Activated CD4-positive, alpha-beta T cell treated with anti-CD3 and anti-CD28 coated beads for 36 hours (primary cell): ENCODE results near the gene HDAC3. TPM values are rescaled to one million over a fixed set of nuclear protein-coding genes. Genes with fewer than 3 reads are reported as not detected.

Source experiments
- ATAC-seq: fragments of 200-7000 bp; cut with Tn5 transposase; one replicate; pipeline ENCODE4 v1.10.0; 2021; ENCODE audit warnings: mild to moderate bottlenecking, moderate library complexity
- CTCF ChIA-PET: fragments of 350-600 bp; sonication (Branson Sonifier 250); formaldehyde crosslinking; loops from one replicate; lab custom pipeline; 2021; ENCODE audit warnings: antibody characterized with exemption; lab: Charles Lee
- POLR2A ChIA-PET: fragments of 350-600 bp; sonication (Branson Sonifier 250); formaldehyde crosslinking; loops from one replicate; lab custom pipeline; 2021; ENCODE audit warnings: antibody characterized with exemption, inconsistent platforms; lab: Charles Lee
- DNase-seq: peaks from one replicate; pipeline ENCODE4 v3.0.0-alpha.2; 2020
- H3K27ac Mint-ChIP-seq: one replicate; pipeline ENCODE4 v1.8.0; 2021; ENCODE audit warnings: mixed read lengths
- H3K27me3 Mint-ChIP-seq: one replicate; pipeline ENCODE4 v1.8.0; 2021; ENCODE audit warnings: mixed read lengths
- H3K36me3 Mint-ChIP-seq: one replicate; pipeline ENCODE4 v1.8.0; 2021; ENCODE audit warnings: low read depth, mixed read lengths
- H3K4me1 Mint-ChIP-seq: one replicate; pipeline ENCODE4 v1.8.0; 2021; ENCODE audit warnings: mixed read lengths
- H3K4me3 Mint-ChIP-seq: one replicate; pipeline ENCODE4 v1.8.0; 2021; ENCODE audit warnings: mild to moderate bottlenecking, moderate library complexity, mixed read lengths
- H3K9me3 Mint-ChIP-seq: one replicate; pipeline ENCODE4 v1.8.0; 2021; ENCODE audit warnings: low read depth, mixed read lengths
- intact Hi-C, 2 experiments: fragments of 100-400 bp; cut with DNase I in 1 of 2; cut with micrococcal nuclease in 1 of 2; formaldehyde crosslinking; loops; one replicate each; pipeline versions ENCODE4 v1.14.2 to v1.15.1; 2022 to 2024; cut with DNase I, micrococcal nuclease
- total RNA-seq, 2 experiments: library from RNA; stranded (reverse); gene quantifications; one replicate each; pipeline ENCODE4 v1.2.3, GENCODE V29; 2021

HDAC3 gene
- total RNA-seq, 2 experiments from 2014 or later = 85.9 to 88.6 TPM

- ChIA-PET CTCF (interaction anchor here (1.1 to 1.4 kb wide), 2 partner anchors 94 to 303 kb away, joined by 3 read pairs; no protein-coding TSS in a partner anchor), POLR2A (no interaction called here)
- DNase-seq (no peak), ATAC-seq (no peak)
- no peak overlapping the region for H3K4me3 Mint-ChIP-seq
- H3K9me3 Mint-ChIP-seq = no peaks in the 10 kb centered on the region
- no peak overlapping the region for H3K27ac Mint-ChIP-seq
- intact Hi-C loops = no loop called here
- no peaks in the 10 kb centered on the region for H3K36me3 Mint-ChIP-seq
- H3K27me3 Mint-ChIP-seq = no peaks in the 10 kb centered on the region
- H3K4me1 Mint-ChIP-seq = no peaks in the 10 kb centered on the region
Measured at GRCh38 chr5:141657404-141657803, 20.8 kb upstream of the HDAC3 start.

- Mint-ChIP-seq H3K4me1 (peaks cover 9% of the 10 kb centered on the region), H3K36me3 (no peaks in the 10 kb centered on the region), H3K4me3 (no peak overlapping the region), H3K9me3 (no peaks in the 10 kb centered on the region), H3K27me3 (no peaks in the 10 kb centered on the region), H3K27ac (no peak overlapping the region)
- DNase-seq (no peak), ATAC-seq (no peak)
- POLR2A ChIA-PET = no interaction called here
- CTCF ChIA-PET = interaction anchor here (0.7 to 1.4 kb wide), 3 partner anchors 22 to 304 kb away, joined by 3 read pairs; no protein-coding TSS in a partner anchor
- intact Hi-C loops = no loop called here
Measured at GRCh38 chr5:141656396-141656795, 19.7 kb upstream of the HDAC3 start.

GRCh38 chr5:141655020-141655419, 18.4 kb upstream of the HDAC3 start:
- intact Hi-C loops = no loop called here
- POLR2A ChIA-PET = no interaction called here

DNA sequence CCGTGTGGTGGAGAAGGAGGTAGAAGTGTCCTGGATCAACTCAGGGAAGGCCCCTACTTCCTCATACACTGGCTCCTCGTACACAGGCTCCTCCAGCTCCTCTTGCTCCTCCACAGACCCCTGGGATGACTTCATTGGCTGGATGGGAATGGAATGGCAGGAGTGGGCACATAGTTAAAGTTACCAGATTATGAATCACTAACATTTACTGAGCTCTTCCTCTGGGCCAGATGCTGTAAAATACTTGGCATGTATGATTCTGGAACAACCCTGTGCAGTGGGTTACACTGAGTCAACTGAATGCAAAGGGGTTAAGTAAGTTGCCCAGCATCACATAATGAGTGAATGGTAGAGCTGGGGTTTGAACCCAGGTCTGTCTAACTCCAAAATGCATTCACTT, 17.6 kb upstream of the HDAC3 start:
- H3K36me3 Mint-ChIP-seq = no peaks in the 10 kb centered on the region
- no peaks in the 10 kb centered on the region for H3K9me3 Mint-ChIP-seq
- ChIA-PET CTCF (interaction anchor here (0.6 to 1.8 kb wide), 5 partner anchors 10 to 150 kb away, joined by 3 to 5 read pairs (median 4); no protein-coding TSS in a partner anchor), POLR2A (no interaction called here)
- DNase-seq (no peak), ATAC-seq (no peak)
- no peak overlapping the region for H3K27ac Mint-ChIP-seq
- no peaks in the 10 kb centered on the region for H3K27me3 Mint-ChIP-seq
- intact Hi-C loops = no loop called here
- H3K4me3 Mint-ChIP-seq = no peak overlapping the region
- H3K4me1 Mint-ChIP-seq = peaks cover 20% of the 10 kb centered on the region

More at GRCh38 chr5:141655020-141655419, 18.4 kb upstream of the HDAC3 start:
- Mint-ChIP-seq H3K27me3 (no peaks in the 10 kb centered on the region), H3K27ac (no peak overlapping the region), H3K4me3 (no peak overlapping the region), H3K9me3 (no peaks in the 10 kb centered on the region), H3K36me3 (no peaks in the 10 kb centered on the region), H3K4me1 (peaks cover 16% of the 10 kb centered on the region)
- DNase-seq (no peak), ATAC-seq (no peak)
- CTCF ChIA-PET = interaction anchor here (0.8 to 1.8 kb wide), 2 partner anchors 10 to 150 kb away, joined by 3 to 5 read pairs; no protein-coding TSS in a partner anchor

- POLR2A ChIA-PET = interaction anchor here (1.7 kb wide), 1 partner anchor 15 kb away, joined by 12 read pairs; the partner anchor contains the start of genes HDAC3 and RELL2
- Mint-ChIP-seq H3K4me3 (peak overlapping the region; percentile 84), H3K9me3 (no peaks in the 10 kb centered on the region), H3K27me3 (no peaks in the 10 kb centered on the region), H3K27ac (peak overlapping the region; percentile 52), H3K4me1 (peaks cover 20% of the 10 kb centered on the region), H3K36me3 (no peaks in the 10 kb centered on the region)
- CTCF ChIA-PET = interaction anchor here (0.8 to 2.7 kb wide), 8 partner anchors 9 to 317 kb away, joined by 3 to 10 read pairs (median 6); partner anchors contain the start of genes PCDH12 and RNF14
- ATAC-seq (no peak), DNase-seq (no peak)
- intact Hi-C loops = loop anchor here (1.0 kb wide), 7 partner anchors 13 to 318 kb away; partner anchors contain the start of genes HDAC3 (in 1 of the 2), RELL2 (in 1 of the 2) and RNF14 (in 1 of the 2)
Measured at GRCh38 chr5:141651728-141652105, 15.1 kb upstream of the HDAC3 start.

- peak; percentile 95 for ATAC-seq
- ChIA-PET CTCF (interaction anchor here (0.6 to 2.7 kb wide), 12 partner anchors 9 to 318 kb away, joined by 3 to 10 read pairs (median 4); partner anchors contain the start of genes PCDH12 and RNF14), POLR2A (interaction anchor here (1.0 to 1.7 kb wide), 2 partner anchors 9 to 15 kb away, joined by 4 to 12 read pairs; partner anchors contain the start of genes HDAC3 and RELL2)
- Mint-ChIP-seq H3K27me3 (no peaks in the 10 kb centered on the region), H3K4me3 (peak within 1 kb of the TSS; percentile 84), H3K9me3 (no peaks in the 10 kb centered on the region), H3K27ac (peak within 1 kb of the TSS; percentile 94), H3K36me3 (no peaks in the 10 kb centered on the region), H3K4me1 (peaks cover 20% of the 10 kb centered on the region)
- intact Hi-C loops = loop anchor here (1.0 kb wide), 7 partner anchors 13 to 318 kb away; partner anchors contain the start of genes HDAC3 (in 1 of the 2), RELL2 (in 1 of the 2) and RNF14 (in 1 of the 2)
- DNase-seq = peak; percentile 91
Measured at GRCh38 chr5:141650851-141651727, 14.4 kb upstream of the HDAC3 start, which contains the start of gene FCHSD1. Gene FCHSD1, minus strand, starts transcription at chr5:141651418. Its CDS starts 50 bp downstream, at chr5:141651368.

DNA sequence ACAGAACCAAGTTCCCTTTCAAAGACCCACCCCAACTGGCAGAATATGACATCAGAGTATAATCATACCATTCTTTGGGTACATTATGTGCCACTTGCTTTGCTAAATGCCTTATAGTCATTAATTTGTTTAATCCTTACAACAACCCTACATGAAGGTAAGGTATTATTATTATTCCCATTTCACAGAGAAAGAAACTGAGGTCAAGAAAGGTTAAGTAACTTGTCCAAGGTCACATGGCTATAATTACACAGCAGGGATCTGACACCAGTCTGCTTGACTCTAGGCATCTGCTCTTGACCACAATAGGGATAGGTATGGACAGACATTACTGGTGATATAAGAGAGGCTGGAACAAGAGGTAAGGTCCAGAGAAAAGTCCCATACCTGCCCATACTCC, 13.3 kb upstream of the HDAC3 start:
- CTCF ChIA-PET = interaction anchor here (1.2 to 2.8 kb wide), 3 partner anchors 12 to 42 kb away, joined by 4 to 14 read pairs (median 10); partner anchors contain the start of genes HDAC3 and RELL2
- no peak overlapping the region for H3K27ac Mint-ChIP-seq
- peak overlapping the region; percentile 84 for H3K4me3 Mint-ChIP-seq
- ATAC-seq = no peak
- peaks cover 2% of the 10 kb centered on the region for H3K36me3 Mint-ChIP-seq
- POLR2A ChIA-PET = no interaction called here
- intact Hi-C loops = no loop called here
- H3K4me1 Mint-ChIP-seq = peaks cover 20% of the 10 kb centered on the region
- no peaks in the 10 kb centered on the region for H3K27me3 Mint-ChIP-seq
- H3K9me3 Mint-ChIP-seq = no peaks in the 10 kb centered on the region
- no peak for DNase-seq

DNA sequence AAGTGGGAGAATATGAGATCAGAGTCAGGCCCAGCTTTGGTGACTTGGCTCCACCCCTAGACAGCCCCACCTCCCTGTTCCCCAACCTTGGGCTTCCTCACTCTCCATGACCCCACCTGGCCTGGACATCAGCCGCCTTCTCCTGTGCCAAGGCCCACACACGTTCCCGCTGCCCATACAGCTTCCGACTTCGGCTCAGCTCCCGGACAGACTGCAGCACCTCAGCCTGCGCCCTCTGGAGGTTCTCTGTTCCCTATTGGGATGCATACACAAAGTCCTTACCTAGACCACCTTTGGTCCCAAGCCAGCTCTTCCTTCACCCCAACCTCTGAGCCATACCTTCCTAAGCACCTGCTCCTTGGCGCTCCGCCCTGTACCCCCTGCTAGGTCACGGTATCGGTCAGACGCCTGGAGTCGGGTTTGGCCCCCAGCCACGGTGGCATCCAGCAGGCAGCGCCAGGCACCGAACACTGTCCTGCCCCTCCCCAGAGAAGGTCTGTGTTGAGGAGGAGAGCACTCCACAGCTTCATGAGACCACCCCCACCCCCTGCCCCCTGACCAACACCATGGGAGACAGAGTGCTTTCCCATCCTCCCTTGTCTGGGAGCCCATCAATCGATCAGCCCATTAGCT, 12.5 kb upstream of the HDAC3 start:
- intact Hi-C loops = no loop called here
- Mint-ChIP-seq H3K27me3 (no peaks in the 10 kb centered on the region), H3K4me3 (no peak overlapping the region), H3K36me3 (peaks cover 7% of the 10 kb centered on the region), H3K27ac (no peak overlapping the region), H3K4me1 (peaks cover 20% of the 10 kb centered on the region), H3K9me3 (no peaks in the 10 kb centered on the region)
- ChIA-PET POLR2A (interaction anchor here (0.6 kb wide), 1 partner anchor 34 kb away, joined by 3 read pairs; no protein-coding TSS in a partner anchor), CTCF (interaction anchor here (0.6 to 2.8 kb wide), 5 partner anchors 11 to 312 kb away, joined by 3 to 14 read pairs (median 4); partner anchors contain the start of genes HDAC3 and RELL2)
- ATAC-seq (no peak), DNase-seq (no peak)

- ATAC-seq (no peak), DNase-seq (no peak)
- POLR2A ChIA-PET = no interaction called here
- Mint-ChIP-seq H3K36me3 (peaks cover 11% of the 10 kb centered on the region), H3K9me3 (no peaks in the 10 kb centered on the region), H3K4me1 (peaks cover 20% of the 10 kb centered on the region), H3K27ac (no peak overlapping the region), H3K27me3 (no peaks in the 10 kb centered on the region), H3K4me3 (no peak overlapping the region)
- CTCF ChIA-PET = interaction anchor here (1.0 to 2.8 kb wide), 4 partner anchors 10 to 313 kb away, joined by 4 to 14 read pairs (median 6); partner anchors contain the start of genes HDAC3 and RELL2
- intact Hi-C loops = no loop called here
Measured at GRCh38 chr5:141647851-141648250, 11.2 kb upstream of the HDAC3 start.

DNA sequence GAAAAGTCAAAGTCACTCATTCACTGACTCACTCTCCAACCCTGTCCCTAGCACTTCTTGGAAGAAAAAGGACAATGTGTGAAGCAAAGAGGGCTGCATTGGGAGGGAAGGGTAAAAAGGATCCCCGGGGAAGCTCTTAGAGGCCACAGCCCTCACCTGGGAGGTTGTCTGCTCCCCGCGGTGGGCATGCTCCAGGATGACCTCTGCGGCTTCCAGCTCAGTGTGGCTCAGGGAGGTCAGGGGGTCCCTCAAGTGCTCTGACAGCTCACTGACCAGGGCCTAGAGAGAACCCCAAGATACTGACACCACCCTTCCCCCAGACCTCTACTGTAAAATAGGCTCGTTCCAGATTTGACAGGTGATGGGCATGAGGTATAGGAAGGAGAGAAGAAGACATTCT, 10.6 kb upstream of the HDAC3 start:
- CTCF ChIA-PET = interaction anchor here (0.5 to 2.8 kb wide), 5 partner anchors 9 to 529 kb away, joined by 3 to 14 read pairs (median 4); partner anchors contain the start of genes HDAC3 and RELL2
- POLR2A ChIA-PET = no interaction called here
- H3K4me3 Mint-ChIP-seq = no peak overlapping the region
- peaks cover 19% of the 10 kb centered on the region for H3K4me1 Mint-ChIP-seq
- H3K9me3 Mint-ChIP-seq = no peaks in the 10 kb centered on the region
- H3K27ac Mint-ChIP-seq = no peak overlapping the region
- no peak for ATAC-seq
- no peaks in the 10 kb centered on the region for H3K27me3 Mint-ChIP-seq
- intact Hi-C loops = no loop called here
- DNase-seq = no peak
- H3K36me3 Mint-ChIP-seq = peaks cover 14% of the 10 kb centered on the region
